Astrocyte of the cerebellum (primary cell): ENCODE results near the gene CLTCL1.

ENCODE experiments used
- DNase-seq: peaks from one replicate; pipeline ENCODE4 v3.0.0-alpha.2; 2011; ENCODE audit warnings: low read depth
- H3K4me3 ChIP-seq: 2 replicates; pipeline ENCODE4 v1.5.1; 2011; ENCODE audit warnings: mild to moderate bottlenecking, low read depth, low read length, moderate library complexity
- CTCF ChIP-seq: IDR thresholded peaks from 2 replicates; pipeline ENCODE4 v1.5.1; 2012; ENCODE audit warnings: low read length, low read depth, moderate library complexity, mild to moderate bottlenecking; ENCODE audit errors: missing control alignments
- in situ Hi-C: cut with HindIII; loops from 2 replicates; pipeline ENCODE4 v1.10.0; 2017; ENCODE audit warnings: low sequenced_read_pairs

The CLTCL1 gene

GRCh38 chr22:19213442-19214077 lies 78.0 kb downstream of the CLTCL1 start:
- no peak for TF ChIP-seq CTCF

GRCh38 chr22:19213001-19213400 lies 78.5 kb downstream of the CLTCL1 start:
- DNase-seq: no peak
- in situ Hi-C loops: no loop called here
- TF ChIP-seq CTCF: no peak
- no peak overlapping the region for H3K4me3 ChIP-seq

More at GRCh38 chr22:19213442-19214077, 78.0 kb downstream of the CLTCL1 start:
- no peak for DNase-seq
- no peak overlapping the region for H3K4me3 ChIP-seq
- in situ Hi-C loops: no loop called here

DNA sequence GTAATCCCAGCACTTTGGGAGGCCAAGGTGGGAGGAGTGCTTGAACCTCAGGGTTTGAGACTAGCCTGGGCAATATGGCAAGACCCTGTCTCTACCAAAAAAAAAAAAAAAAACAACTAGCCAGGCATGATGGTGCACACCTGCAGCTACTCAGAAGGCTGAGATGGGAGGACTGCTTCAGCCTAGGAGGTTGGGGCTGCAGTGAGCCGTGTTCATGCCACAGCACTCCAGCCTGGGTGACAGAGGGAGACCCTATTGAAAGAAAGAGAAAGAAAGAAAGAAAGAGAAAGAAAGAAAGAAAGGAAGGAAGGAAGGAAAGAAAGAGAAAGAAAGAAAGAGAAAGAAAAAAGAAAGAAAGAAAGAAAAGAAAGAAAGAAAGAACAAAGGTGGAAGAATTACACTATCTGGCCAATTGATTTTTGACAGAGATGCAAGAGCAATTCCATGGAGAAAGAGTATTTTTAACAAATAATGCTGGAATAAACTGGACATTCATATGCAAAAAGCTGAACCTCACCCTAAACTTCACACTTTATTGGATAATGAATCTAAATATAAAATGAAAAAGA lies 79.1 kb downstream of the CLTCL1 start:
- H3K4me3 ChIP-seq: no peak overlapping the region
- no peak for DNase-seq
- TF ChIP-seq CTCF: no peak
- in situ Hi-C loops: no loop called here

GRCh38 chr22:19210188-19210587 lies 81.3 kb downstream of the CLTCL1 start:
- TF ChIP-seq CTCF: no peak
- no peak for DNase-seq
- no peak overlapping the region for H3K4me3 ChIP-seq
- in situ Hi-C loops: no loop called here

DNA sequence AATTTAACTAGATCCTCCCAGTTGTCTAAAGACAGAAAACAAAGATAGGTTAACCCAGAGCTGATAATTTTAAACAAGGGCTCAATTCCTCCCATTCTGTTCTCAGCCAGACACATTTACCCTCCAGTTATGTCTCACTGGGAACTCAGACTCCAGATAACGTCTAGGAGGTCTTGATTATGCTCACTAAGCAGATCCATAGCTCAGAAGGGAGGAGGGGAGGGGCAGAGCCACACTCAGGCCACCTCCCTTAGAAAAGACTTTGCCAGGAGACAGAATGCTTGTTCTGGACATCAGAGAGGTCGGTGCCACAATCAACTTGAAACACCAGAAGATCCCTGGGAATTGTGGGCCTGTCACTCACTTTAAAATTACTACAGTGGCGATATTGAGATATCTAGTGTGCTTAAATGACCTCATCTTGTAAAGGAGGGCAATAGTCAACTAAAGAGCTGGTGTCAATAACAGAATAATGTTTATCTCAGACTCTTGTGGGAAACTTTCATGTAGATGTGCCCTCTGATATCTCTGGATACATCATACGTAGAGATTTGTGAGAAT lies 83.2 kb downstream of the CLTCL1 start:
- no peak for TF ChIP-seq CTCF
- H3K4me3 ChIP-seq: no peak overlapping the region
- no peak for DNase-seq
- in situ Hi-C loops: no loop called here

DNA sequence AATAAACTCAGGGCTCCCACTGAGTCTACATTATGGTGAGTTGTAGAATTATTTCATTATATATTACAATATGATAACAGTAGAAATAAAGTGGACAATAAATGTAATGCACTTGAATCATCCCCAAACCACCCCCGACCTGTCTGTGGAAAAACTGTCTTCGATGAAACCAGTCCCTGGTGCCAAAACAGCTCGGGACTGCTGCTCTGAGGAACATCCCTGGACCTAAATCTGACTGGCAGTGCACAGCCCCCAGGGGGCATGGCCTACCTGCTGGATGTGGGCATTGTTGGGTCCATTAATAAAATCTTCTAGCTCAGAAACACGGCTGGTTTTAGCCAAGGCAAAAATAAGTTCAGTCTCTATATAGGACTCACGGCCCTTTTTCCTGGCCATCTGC lies 83.6 kb downstream of the CLTCL1 start:
- no peak for TF ChIP-seq CTCF
- in situ Hi-C loops: no loop called here
- no peak for DNase-seq
- H3K4me3 ChIP-seq: no peak overlapping the region
